MM.1S (cell line): ENCODE results near the gene MASP2.

ENCODE experiments used
- EZH2phosphoT487 ChIP-seq: fragments of 300-600 bp; sonication (generic); IDR thresholded peaks from 2 replicates; pipeline ENCODE4 v1.6.1; 2018; ENCODE audit warnings: antibody characterized with exemption, low read length
- TF ChIP-seq, protein P1 (sequence below): fragments of 300-600 bp; sonication (generic); IDR thresholded peaks from 2 replicates; pipeline ENCODE4 v1.5.1; 2016; ENCODE audit warnings: antibody characterized with exemption, low read length, mixed read lengths

DNA sequence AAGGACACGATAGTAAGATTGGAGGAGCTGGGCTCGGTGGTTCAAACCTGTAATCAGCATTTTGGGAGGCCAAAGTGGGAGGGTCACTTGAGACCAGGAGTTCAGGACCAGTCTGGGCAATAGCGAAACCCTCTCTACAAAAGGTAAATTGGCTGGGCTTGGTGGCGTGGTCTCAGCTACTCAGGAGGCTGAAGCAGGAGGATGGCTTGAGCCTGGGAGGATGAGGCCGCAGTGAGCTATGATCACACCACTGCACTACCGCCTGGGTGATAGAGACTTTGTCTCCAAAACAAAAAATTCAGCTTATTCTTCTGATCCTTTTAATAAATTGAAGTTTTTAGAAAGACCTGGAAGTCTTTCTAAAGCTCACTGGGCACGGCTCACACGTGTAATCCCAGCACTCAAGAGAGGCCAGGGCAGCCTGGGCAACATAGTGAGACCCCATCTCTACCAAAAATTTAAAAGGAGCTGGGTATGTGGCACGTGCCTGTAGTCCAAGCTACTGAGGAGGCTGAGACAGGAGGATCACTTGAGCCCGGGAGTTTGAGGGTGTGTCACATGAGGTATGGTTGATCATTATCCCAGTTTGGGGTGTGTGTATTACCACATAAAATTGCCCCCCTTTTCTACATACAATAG, 15.3 kb downstream of the MASP2 start:
- no peak for TF ChIP-seq EZH2phosphoT487
- TF ChIP-seq, protein P1, sequence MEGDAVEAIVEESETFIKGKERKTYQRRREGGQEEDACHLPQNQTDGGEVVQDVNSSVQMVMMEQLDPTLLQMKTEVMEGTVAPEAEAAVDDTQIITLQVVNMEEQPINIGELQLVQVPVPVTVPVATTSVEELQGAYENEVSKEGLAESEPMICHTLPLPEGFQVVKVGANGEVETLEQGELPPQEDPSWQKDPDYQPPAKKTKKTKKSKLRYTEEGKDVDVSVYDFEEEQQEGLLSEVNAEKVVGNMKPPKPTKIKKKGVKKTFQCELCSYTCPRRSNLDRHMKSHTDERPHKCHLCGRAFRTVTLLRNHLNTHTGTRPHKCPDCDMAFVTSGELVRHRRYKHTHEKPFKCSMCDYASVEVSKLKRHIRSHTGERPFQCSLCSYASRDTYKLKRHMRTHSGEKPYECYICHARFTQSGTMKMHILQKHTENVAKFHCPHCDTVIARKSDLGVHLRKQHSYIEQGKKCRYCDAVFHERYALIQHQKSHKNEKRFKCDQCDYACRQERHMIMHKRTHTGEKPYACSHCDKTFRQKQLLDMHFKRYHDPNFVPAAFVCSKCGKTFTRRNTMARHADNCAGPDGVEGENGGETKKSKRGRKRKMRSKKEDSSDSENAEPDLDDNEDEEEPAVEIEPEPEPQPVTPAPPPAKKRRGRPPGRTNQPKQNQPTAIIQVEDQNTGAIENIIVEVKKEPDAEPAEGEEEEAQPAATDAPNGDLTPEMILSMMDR, result no peak
